HEK293 (cell line): Measurements from ENCODE around the gene TRAF3IP1.

ENCODE experiments used
- RBAK ChIP-seq: fragments of 450-650 bp; formaldehyde crosslinking; IDR thresholded peaks from 2 replicates; pipeline ENCODE4 v1.5.1; 2016; ENCODE audit warnings: missing biosample characterization, missing genetic modification characterization
- YY1 ChIP-seq: fragments of 450-650 bp; formaldehyde crosslinking; IDR thresholded peaks from 2 replicates; pipeline ENCODE4 v1.5.1; 2018; ENCODE audit warnings: missing biosample characterization, missing genetic modification characterization
- ZBTB48 ChIP-seq: fragments of 450-650 bp; formaldehyde crosslinking; IDR thresholded peaks from 2 replicates; pipeline ENCODE4 v1.5.1; 2016; ENCODE audit warnings: missing biosample characterization, missing genetic modification characterization
- ZFP69B ChIP-seq: fragments of 450-650 bp; formaldehyde crosslinking; IDR thresholded peaks from 2 replicates; pipeline ENCODE4 v1.5.1; 2016; ENCODE audit warnings: missing biosample characterization, missing genetic modification characterization
- ZNF121 ChIP-seq: fragments of 450-650 bp; formaldehyde crosslinking; IDR thresholded peaks from 2 replicates; pipeline ENCODE4 v1.5.1; 2016; ENCODE audit warnings: missing biosample characterization, missing genetic modification characterization
- ZNF140 ChIP-seq: fragments of 450-650 bp; formaldehyde crosslinking; IDR thresholded peaks from 2 replicates; pipeline ENCODE4 v1.5.1; 2016; ENCODE audit warnings: missing biosample characterization, missing genetic modification characterization
- ZNF423 ChIP-seq: fragments of 450-650 bp; formaldehyde crosslinking; IDR thresholded peaks from 2 replicates; pipeline ENCODE4 v1.5.1; 2016; ENCODE audit warnings: missing biosample characterization, missing genetic modification characterization
- ZNF48 ChIP-seq: fragments of 450-650 bp; formaldehyde crosslinking; IDR thresholded peaks from 2 replicates; pipeline ENCODE4 v1.5.1; 2016; ENCODE audit warnings: missing biosample characterization, missing genetic modification characterization
- ZNF529 ChIP-seq: fragments of 450-650 bp; formaldehyde crosslinking; IDR thresholded peaks from 2 replicates; pipeline ENCODE4 v1.5.1; 2017; ENCODE audit warnings: missing genetic modification characterization, missing biosample characterization; ENCODE audit not compliant: insufficient replicate concordance
- ZNF561 ChIP-seq: fragments of 450-650 bp; IDR thresholded peaks from 2 replicates; pipeline ENCODE4 v1.5.1; 2018; ENCODE audit warnings: missing biosample characterization, missing genetic modification characterization, borderline replicate concordance
- ZNF707 ChIP-seq: fragments of 450-650 bp; formaldehyde crosslinking; IDR thresholded peaks from 2 replicates; pipeline ENCODE4 v1.5.1; 2016; ENCODE audit warnings: missing biosample characterization, missing genetic modification characterization
- TF ChIP-seq, protein P1 (sequence below): fragments of 450-650 bp; formaldehyde crosslinking; IDR thresholded peaks from 2 replicates; pipeline ENCODE4 v1.5.1; 2016; ENCODE audit warnings: missing biosample characterization, missing genetic modification characterization

DNA sequence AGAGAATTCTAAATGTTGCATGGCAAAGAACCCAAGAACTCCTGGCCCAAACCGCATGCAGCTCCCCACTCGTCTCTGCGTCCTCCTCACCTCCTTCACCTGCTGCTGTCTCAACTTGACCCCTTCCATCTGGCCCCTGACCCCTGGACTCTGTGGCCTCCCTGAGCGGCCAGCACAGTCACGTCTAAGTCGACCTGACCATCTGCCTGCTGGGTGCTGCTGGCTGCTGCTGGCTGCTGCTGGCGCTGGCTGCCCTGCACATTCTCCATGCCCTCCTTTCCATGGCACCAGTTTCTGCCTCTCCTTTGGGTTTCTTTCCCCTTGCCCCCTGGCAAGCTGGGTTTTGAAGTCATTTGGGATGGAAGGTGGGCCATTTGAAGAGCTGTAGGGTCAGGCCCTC, 76.3 kb downstream of the TRAF3IP1 start:
- TF ChIP-seq ZNF48 (tag by site-specific recombination) (no peak), ZNF561 (tag by site-specific recombination) (no peak), ZBTB48 (tag by site-specific recombination) (no peak), ZNF140 (tag by site-specific recombination) (no peak), ZNF121 (tag by site-specific recombination) (no peak), RBAK (tag by site-specific recombination) (no peak), ZNF423 (tag by site-specific recombination) (no peak), ZNF529 (tag by site-specific recombination) (no peak), ZFP69B (no peak), YY1 (no peak), ZNF707 (tag by site-specific recombination) (no peak)
- TF ChIP-seq, protein P1, sequence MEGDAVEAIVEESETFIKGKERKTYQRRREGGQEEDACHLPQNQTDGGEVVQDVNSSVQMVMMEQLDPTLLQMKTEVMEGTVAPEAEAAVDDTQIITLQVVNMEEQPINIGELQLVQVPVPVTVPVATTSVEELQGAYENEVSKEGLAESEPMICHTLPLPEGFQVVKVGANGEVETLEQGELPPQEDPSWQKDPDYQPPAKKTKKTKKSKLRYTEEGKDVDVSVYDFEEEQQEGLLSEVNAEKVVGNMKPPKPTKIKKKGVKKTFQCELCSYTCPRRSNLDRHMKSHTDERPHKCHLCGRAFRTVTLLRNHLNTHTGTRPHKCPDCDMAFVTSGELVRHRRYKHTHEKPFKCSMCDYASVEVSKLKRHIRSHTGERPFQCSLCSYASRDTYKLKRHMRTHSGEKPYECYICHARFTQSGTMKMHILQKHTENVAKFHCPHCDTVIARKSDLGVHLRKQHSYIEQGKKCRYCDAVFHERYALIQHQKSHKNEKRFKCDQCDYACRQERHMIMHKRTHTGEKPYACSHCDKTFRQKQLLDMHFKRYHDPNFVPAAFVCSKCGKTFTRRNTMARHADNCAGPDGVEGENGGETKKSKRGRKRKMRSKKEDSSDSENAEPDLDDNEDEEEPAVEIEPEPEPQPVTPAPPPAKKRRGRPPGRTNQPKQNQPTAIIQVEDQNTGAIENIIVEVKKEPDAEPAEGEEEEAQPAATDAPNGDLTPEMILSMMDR (tag by site-specific recombination), result no peak
